GM10266 (cell line): ENCODE results near the gene USP21.

Source experiments
- DNase-seq: peaks from one replicate; pipeline ENCODE4 v3.0.0; 2012; ENCODE audit errors: extremely low spot score
- TF ChIP-seq, protein P1 (sequence below): IDR thresholded peaks from 2 replicates; pipeline ENCODE4 v1.5.1; 2012; ENCODE audit warnings: mild to moderate bottlenecking, low read depth; ENCODE audit not compliant: control insufficient read depth, insufficient read depth; ENCODE audit errors: missing control alignments

Gene USP21

DNA sequence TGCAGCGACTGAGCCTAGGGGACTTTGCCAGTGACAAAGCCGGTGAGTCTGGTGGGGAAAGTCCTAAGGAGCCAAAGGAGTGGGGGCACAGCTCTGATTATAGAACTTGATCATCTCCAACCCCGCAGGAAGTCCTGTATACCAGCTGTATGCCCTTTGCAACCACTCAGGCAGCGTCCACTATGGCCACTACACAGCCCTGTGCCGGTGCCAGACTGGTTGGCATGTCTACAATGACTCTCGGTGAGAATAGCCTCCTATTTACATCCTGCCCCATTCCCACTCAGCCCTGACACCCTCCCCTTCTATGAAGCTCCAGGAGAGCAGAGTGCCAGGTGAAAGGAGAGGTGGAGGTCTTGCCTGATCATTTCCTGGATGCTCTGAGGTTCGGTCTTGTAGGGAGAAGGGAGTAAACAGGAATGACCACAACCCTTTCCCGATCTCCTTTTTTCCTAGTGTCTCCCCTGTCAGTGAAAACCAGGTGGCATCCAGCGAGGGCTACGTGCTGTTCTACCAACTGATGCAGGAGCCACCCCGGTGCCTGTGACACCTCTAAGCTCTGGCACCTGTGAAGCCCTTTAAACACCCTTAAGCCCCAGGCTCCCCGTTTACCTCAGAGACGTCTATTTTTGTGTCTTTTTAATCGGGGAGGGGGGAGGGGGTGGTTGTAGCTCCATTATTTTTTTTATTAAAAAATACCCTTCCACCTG is 5.8 kb downstream of the USP21 start:
- TF ChIP-seq, protein P1, sequence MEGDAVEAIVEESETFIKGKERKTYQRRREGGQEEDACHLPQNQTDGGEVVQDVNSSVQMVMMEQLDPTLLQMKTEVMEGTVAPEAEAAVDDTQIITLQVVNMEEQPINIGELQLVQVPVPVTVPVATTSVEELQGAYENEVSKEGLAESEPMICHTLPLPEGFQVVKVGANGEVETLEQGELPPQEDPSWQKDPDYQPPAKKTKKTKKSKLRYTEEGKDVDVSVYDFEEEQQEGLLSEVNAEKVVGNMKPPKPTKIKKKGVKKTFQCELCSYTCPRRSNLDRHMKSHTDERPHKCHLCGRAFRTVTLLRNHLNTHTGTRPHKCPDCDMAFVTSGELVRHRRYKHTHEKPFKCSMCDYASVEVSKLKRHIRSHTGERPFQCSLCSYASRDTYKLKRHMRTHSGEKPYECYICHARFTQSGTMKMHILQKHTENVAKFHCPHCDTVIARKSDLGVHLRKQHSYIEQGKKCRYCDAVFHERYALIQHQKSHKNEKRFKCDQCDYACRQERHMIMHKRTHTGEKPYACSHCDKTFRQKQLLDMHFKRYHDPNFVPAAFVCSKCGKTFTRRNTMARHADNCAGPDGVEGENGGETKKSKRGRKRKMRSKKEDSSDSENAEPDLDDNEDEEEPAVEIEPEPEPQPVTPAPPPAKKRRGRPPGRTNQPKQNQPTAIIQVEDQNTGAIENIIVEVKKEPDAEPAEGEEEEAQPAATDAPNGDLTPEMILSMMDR, result no peak
- DNase-seq, result no peak

DNA sequence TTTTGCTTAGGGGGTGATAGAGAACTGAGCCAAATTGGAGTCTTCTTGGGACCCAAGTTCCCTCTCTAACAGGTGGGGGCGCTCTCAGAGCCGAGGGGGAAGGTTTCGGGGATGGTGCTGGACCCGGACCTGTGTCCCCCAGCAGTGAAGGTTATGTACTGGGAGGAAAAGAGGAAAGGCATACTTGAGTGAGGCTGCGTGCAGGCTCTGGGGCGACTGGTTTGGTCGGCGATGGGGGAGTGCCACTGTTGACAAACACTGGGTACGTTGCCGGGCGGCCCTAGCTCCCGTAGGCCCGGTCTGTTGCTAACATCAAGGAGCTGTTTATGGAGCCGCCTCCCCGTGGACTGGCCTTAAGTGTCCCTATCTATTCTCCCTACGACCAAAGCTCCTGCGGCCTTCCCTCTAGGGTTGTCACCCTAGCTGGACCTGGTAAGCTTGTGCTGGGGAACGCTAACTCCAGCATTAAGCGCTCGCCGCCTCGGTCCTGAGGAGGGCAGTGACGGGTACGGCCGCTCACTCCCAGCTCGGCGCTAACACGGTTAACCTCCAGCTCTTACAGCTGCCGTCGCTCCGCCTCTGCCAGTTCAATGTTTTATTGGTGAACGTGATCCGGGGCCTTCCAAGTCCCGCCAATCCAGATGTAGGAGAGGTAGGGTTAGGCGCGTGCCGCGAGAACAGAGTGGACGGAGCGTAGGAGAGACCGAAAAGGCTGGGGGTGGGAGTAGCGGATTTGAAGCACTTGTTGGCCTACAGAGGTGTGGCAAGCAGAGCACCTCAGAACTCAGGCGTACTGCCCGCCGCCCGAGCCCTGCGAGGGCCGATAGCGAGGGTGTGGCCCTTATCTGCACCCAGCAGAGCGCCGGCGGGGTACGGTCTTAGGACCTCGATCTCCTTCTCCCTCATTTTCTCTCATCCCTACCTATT is 6.7 kb downstream of the USP21 start, which contains the start of gene PPOX:
PPOX (plus strand) TSS at position 685 of the 927 bp plus-strand sequence. CDS start 422 bp downstream, outside the sequence.
- TF ChIP-seq, protein P1, result peak; percentile 44
- DNase-seq, result peak; percentile 89

DNA sequence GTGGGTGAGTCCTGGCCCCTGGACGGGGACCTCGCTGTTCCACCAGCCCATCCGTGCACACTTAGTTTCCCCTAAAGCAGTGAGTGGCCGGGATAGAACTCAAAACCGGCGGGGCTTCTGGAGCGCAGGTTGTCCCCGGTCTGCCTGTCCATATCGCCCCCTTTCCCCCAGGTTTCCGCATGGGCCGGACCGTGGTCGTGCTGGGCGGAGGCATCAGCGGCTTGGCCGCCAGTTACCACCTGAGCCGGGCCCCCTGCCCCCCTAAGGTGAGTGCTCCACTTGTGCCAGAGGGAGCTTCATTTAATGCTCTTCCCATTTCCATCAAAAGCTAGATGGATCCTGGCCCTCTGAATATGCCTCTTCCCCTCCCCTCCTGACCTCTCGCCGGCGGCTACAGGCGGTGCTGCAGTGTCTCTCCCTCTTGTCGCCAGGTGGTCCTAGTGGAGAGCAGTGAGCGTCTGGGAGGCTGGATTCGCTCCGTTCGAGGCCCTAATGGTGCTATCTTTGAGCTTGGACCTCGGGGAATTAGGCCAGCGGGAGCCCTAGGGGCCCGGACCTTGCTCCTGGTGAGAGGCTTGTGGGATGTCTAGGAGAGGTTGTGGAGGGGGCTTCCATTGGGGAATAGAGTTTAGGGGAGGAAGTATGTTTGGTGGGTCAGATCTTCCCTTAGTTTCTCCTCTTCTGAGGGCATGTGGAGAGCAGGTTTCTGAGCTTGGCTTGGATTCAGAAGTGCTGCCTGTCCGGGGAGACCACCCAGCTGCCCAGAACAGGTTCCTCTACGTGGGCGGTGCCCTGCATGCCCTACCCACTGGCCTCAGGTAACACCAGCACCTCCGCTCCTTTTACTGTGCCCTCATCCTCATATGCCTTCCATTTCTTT is 7.6 kb downstream of the USP21 start:
- TF ChIP-seq, protein P1, result no peak
- DNase-seq, result no peak

DNA sequence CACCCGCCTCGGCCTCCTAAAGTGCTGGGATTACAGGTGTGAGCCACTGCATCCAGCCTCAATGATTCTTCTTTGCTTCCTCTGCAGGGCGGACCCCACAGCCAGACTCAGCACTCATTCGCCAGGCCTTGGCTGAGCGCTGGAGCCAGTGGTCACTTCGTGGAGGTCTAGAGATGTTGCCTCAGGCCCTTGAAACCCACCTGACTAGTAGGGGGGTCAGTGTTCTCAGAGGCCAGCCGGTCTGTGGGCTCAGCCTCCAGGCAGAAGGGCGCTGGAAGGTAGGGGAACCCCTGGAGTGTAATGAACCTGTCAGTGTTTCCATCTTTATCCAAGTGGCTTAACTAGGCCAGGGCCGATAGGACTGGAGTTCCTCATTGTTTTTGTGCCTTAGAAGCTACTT is 9.6 kb downstream of the USP21 start:
- TF ChIP-seq, protein P1, result no peak
- DNase-seq, result no peak

DNA sequence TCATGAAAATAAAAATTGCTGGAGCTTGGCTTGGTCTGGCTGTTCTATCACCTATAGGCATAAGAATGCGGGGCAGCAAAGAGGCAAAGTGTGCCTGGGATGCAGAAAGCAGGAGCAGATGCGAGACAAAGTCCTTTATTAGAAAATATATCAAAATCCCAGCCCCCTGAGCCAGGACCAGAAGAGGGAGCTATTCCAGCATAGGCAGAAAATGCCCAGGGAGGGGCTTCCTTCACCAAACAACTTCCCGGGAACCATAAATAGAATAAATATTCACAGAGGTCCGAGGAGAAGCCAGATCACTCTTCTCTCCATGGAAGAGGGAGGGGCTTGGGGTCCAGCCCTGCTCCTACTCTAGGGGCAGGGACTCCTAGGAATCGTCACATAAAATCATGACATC is 11.9 kb downstream of the USP21 start:
- TF ChIP-seq, protein P1, result no peak
- DNase-seq, result no peak

DNA sequence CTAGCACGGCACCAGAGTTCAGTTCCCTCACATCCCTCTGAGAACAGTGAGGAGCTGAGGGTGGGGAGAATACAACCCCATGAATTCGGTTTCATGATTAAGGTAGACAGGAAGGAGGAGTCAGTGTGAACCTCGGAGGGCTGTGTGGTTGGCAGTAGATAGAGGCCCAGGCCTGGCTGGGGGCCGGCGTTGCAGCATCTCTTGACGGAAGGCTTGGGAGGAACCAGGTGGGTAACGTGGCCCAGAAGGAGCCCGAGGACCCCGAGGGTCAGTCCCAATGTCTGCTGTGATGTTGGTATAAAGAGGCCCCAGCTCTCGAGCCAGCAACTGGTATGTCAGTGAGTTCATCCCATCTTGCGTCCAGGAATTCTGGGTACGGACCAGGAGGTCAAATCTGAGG is 12.4 kb downstream of the USP21 start:
- no peak for DNase-seq
- TF ChIP-seq, protein P1, result no peak
